Stimulated activated CD4-positive, alpha-beta T cell treated with anti-CD3 and anti-CD28 coated beads, TNF-alpha, amount 100 ng/mL, for 1 hour (primary cell): ENCODE measurements around the gene MAPK10.

Source experiments
- DNase-seq, 3 donors: peaks; one replicate each; pipeline ENCODE4 v3.0.0-alpha.2; 2020; ENCODE audit warnings: low read depth in 3 of 3, low spot score in 1 of 3

MAPK10 gene

DNA sequence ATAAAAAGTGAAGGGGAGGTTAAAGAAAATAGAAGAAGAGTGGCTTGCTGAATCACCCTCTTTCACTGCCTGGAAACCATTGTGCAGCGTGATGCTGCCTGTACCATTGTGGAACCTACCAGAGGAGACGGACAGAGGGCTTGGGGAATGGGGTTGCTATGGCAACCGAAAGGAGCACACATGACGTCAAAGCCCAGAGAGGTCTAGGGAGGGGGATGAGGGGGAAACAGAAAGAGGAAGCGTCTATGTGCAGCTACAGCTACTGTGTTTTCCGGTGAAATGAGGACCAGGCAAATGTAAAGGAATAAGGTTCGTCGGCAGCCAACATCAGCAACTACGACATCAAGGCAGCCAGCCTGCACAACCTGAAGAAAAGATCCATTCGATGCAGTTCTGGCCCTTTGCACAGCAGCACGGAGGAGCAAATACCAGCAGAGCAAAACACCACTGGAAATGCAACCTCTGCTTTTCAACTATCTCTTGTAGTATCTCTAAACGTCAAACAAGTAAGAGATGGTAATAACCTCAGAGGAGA, at the start of gene MAPK10:
TSS of gene MAPK10 (minus strand) at position 110 of the 535 bp plus-strand sequence.
- DNase-seq = no peak

DNA sequence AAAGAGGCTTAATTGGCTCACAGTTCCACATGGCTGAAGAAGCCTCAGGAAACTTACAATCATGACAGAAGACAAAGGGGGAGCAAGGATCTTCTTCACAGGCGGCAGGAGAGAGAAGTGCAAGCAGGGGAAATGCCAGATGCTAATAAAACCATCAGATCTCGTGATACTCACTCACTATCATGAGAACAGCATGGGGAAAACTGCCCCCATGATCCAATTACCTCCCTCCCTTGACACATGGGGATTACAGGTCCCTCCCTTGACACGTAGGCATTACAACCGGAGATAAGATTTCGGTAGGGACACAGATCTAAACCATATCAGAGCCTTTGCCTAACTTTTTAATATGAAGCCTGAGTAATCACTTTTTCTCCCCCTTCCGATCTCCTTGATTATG, 43.7 kb upstream of the MAPK10 start:
- DNase-seq = no peak

DNA sequence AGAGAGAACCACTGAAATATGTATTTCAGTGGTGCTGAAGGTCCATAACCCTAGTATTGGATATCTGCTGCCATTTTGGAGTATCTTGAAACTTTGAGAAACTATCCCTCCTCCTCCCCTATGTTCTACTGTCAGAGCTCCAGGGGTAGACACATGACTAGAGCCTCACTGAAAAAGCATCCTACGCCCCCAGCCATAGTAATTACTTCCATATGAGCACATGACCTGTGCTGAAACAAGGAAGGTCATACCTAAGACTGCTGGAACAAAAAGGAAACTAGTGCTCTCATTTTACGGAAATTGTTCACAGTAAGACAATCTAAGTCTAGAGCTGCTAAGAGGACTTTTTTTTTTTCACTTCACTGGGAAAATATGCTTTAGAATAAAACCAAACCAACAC, 42.0 kb upstream of the MAPK10 start:
- DNase-seq = no peak

- DNase-seq = no peak
These were observed 40.4 kb upstream of the MAPK10 start for GRCh38 chr4:86400216-86400615.

GRCh38 chr4:86398187-86398586, 38.3 kb upstream of the MAPK10 start:
- no peak for DNase-seq

DNA sequence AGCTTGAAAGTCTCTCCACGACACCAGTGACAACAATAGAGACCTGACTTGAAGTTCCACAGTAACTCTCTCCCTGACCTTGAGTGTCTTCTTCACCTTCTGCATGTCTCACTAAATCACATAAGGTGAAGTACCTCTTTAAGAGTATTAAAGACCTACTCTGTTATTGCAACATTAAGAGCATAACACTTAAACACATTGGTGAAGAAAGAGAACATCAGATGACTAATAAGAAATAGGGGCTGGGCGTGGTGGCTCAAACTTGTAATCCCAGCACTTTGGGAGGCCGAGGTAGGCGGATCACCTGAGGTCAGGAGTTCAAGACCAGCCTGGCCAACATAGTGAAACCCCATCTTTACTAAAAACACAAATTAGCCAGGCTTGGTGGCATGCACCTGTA, 33.9 kb upstream of the MAPK10 start:
- DNase-seq = no peak

GRCh38 chr4:86389664-86390063, 29.8 kb upstream of the MAPK10 start:
- no peak for DNase-seq

DNA sequence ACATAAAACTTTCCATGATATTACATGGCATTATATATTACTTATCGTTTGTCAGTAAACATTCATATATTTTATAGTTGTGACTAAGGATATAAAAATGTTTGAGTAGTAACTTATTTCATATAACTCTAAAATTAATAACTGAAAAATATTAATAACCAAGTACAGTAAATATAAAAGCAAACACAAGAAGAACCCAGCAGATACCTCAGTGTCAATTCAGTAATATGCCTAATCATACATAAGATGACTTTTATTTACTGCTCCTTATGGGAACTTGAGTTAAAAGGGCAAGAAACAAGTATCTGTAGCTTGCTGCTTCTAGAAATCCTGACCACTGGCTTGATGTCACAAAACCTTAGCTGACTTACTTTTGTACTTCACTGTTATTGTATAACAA, 28.4 kb upstream of the MAPK10 start:
- no peak for DNase-seq

- DNase-seq = no peak
These were observed 27.1 kb upstream of the MAPK10 start for GRCh38 chr4:86386817-86387415.

DNA sequence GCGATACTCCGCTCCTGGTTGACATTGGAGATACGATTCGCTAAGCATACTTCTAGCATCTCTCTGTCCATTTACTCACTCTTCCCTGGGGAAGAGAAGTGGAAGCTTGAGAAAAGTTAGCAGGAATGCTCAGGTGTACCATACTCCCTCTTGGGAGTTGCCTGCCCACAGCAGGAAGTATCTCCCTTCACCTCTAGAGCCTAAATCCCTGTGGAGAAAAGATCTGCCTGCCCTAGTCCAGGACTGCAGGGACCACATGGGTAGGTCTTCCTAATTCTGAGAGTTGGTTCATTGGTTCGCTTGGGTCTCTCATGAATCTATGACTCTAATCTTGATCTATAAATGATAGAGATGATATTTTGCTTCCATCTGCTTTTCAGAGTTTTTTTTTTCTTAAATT, 26.3 kb upstream of the MAPK10 start:
- DNase-seq = no peak

DNA sequence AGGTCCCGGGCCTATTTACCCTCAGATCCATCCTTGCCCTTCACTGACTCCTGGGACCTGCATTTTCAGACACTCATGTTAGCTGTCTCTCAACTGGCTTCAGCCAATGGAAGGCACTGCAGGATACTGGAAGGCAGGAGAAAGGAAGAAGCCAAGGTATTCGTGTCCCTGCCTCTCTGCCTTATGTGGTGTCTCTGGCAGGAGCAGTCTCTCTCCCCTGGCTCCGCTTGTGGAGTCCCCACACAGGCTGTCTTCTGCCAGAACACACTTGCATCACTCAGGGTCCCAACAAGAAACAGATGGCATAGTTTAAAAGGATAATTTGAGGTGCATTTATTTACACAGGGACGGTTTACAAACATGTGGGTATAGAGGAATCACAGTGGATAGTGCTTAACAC, 21.6 kb upstream of the MAPK10 start:
- no peak for DNase-seq

DNA sequence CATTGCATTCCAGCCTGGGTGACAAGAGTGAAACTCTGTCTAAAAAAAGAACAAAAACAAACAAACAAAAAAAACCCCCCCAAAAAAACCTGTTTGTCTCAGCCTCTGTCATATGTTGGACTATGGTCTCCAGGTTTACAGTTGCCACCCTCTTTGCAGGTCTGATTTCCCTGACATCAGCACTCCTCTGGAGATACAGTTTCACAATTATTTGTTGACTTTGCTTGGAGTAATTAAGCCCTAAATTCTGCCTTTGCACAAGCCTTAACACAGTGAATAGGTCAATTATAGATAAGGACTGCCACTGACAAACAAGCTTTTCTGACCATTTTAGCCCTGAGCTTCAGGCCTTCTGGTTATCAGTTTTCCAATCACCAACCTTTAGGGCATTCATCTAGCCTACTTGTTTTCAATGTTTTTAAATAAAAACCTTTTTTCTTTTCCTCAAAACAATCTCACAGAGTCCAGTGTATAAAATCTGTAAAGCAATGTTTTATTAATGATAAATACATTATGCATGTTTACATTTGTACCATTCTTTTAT, 20.4 kb upstream of the MAPK10 start:
- no peak for DNase-seq

DNA sequence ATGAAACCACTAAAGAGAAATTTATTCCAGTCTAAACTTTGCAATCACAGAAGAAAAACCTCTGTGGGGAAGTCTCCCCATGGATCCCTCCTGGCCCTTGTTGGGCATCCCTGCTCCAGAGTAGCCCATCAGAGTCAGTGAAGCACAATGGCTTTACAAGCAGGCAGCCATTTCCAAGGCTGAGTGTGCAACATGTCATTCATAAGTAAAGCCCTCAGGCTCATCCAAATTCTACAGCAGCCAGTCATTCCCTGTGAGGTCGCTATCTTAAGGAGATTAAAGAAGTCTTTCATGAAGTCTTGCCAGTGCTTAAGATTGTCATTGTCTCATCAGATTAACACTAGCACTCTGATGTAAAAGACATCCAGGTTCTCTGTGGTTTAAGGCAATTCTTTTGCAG, 17.0 kb upstream of the MAPK10 start:
- no peak for DNase-seq

DNA sequence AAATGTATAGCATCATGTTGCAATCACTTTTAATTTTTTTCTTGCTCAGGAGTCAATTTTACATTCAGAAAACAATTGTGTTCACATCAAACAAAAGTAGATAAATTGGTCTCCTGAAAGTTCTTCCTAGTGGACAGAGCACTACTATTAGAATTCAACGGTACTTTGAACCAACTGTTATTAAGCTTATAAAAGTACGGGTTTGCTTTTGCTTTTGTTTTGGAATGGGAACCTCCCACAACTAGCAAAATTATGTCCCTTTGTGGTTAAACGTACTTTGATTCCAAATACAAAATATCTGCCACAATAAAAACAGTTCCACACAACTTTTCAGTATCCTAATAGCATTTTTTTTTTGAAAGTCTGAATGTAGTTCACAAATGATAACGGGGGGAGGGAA, 8.6 kb upstream of the MAPK10 start:
- DNase-seq = no peak

- DNase-seq = no peak
These were observed 7.7 kb upstream of the MAPK10 start for GRCh38 chr4:86367577-86367976.

DNA sequence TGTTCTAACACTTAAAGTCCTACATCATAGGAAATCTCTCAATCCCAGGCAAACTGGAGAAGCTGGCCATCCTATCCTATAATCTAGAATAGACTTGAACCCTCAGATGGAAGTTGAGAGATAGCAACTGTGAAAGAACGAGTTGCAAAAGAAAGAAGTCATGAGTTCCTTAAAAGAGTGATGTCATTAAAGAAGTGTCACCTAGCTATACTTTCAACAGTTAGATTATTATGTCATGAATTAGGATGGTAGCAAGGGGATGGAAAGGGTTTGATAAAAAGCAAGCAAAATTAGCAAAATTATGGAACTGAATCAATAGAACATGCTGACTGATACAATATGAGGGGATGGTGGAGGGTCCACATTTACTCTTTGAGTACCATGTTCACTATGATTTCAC, 7.1 kb upstream of the MAPK10 start:
- DNase-seq = no peak

- no peak for DNase-seq
These were observed 2.7 kb upstream of the MAPK10 start for GRCh38 chr4:86362510-86362909.

DNA sequence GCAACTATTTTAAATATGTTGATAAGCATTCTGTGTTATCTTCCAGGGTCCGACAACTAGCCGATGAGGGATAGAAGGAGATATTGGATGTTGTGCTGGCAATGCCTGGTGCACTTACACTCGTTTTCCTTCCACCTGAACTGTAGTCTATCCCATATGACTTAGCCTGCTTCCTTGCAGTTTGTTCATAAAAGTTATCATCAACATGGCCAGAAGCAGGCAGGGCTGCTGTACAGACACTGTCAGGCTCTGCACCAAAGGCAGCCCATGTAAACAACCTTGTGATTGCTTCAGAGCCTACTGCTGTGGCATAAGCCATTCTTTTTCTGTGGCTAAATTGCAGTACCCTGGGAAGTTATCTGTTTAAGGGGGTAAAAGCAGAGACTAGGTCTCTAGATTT, 1.6 kb downstream of the MAPK10 start:
- DNase-seq = no peak

GRCh38 chr4:86357608-86358007, 2.2 kb downstream of the MAPK10 start:
- DNase-seq = no peak

DNA sequence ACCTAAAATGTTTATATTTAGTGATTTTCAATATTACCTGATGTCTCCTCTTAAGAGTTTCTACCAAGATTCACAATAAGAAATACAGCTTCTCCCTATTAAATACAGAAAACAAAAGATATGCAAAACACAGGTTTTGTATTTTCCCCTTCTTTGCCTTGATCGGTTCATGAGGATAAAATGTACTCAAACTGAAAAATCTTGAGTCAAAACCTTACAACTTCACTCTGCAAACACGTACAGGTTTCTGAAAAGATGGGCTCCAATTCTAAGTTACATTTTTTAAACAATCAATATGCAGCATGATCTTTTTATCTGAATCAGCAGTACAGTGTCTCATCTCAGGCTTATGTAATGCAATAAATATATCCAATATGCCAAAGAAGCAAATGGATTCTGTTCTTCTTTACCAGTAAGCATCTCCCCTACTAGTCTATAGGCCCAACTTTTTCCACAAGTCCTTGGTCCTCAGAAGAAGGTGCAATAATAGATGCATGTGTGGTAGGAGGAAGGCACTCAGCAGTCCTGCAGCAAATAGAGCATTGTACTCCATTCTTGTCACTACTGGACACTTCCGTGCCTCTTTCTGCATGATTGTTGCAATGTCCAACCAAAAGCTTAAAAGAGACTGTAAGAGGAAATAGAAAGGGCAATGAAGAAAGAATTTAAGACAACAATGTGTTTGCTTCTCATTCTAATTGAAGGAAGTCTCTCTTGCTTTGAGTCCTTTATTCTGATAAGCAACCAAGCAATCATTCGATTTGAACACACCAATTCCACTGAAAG, 3.2 kb downstream of the MAPK10 start:
- no peak for DNase-seq

DNA sequence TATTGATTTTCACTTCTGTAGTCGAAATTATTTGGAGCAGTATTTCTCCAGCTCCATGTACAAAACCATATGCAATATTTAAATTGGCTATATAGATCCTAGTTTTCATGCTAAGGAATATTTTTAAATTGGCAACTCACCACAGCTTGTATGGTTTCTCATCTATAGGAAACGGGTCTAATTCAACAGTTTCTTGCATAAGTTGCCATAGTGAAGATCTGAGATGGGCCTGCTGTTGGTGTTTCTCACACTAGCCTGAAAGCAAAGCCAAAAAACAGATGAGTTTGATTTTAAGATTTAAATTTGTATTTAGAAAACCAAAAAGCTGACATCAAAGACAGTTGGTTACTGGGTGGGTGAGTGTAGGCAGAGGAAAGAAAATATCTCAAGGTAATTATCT, 5.5 kb downstream of the MAPK10 start:
- DNase-seq = no peak

DNA sequence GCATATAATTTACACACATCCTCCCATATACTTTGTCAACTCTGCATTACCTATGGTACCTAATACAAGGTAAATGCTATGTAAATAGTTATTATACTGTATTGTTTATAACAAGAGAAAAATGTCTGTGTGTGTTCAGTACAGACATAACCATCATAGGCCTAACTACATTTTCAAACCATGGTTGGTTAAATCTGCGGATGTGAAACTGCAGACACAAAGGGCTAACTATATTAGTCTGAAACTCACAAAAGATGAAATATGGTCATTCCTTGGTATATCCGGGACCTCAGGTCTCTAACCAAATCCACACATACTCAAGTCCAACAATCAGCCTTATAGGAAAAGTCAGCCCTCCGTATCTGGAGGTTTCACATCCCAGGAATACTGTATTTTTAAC, 13.5 kb downstream of the MAPK10 start:
- DNase-seq = no peak

DNA sequence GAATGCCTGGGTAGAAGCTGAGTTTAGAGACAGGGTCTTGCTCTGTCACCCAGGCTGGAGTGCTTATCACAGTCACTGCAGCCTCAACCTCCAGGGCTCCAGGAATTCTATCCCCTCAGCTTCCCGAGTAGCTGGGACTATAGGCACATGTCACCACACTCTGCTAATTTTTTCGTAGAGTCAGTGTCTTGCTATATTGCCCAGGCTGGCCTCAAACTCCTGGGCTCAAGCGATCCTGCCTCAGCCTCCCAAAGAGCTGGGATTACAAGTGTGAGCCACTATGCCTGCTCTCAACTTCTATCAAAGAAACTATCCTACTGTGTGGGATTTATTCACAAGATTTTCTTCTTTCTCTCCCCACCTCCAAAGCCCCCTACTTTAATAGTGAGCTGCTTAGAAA, 15.7 kb downstream of the MAPK10 start:
- DNase-seq = no peak
